ENCODE results near the gene CENPO. TPM values are rescaled to one million over a fixed set of nuclear protein-coding genes. Genes with fewer than 3 reads are reported as not detected.

Gene CENPO
- total RNA-seq, 1 experiment from 2014 or later = 25.2 TPM

DNA sequence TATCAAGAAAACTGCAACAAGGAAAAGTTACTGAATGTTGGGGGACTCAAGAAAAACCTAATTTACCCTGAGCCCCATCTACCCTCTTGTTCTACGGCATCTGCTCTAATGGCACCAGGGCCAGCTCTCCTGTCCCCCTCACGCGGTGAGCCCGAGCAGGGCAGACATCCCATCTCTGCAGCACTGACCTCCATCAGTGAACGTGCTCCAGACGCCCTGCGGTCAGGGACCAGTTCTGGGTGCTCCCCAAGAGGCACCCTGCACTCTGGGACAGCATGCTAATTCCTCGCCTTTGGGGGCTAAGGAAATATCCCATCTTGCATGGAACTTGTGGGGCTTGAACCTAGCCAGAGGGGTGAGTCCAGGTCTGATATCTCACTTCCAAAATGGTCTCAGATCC is 43.0 kb downstream of the CENPO start:
- no peak for DNase-seq (ENCODE audit: extremely low read depth, low read depth)

DNA sequence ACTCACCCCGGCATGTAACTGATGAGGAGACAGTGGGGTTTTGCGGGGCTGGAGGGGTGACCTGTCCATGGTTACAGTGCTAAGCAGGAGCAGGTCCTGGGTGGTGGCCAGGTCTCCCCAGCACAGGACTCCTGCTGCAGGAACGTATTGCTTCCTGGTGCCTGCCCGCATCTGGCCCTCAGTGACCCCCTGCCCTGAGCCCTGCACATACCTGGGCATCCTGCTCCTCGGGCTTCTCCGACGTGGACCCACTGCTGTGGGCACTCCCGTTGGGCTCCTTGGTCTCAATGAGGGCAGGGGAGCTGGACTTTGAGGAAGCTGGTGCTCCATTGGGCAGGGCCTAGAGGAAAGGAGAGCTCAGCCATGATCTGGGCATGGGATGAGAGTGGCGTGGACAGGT is 43.5 kb downstream of the CENPO start:
- no peak for DNase-seq (ENCODE audit: extremely low read depth, low read depth)

DNA sequence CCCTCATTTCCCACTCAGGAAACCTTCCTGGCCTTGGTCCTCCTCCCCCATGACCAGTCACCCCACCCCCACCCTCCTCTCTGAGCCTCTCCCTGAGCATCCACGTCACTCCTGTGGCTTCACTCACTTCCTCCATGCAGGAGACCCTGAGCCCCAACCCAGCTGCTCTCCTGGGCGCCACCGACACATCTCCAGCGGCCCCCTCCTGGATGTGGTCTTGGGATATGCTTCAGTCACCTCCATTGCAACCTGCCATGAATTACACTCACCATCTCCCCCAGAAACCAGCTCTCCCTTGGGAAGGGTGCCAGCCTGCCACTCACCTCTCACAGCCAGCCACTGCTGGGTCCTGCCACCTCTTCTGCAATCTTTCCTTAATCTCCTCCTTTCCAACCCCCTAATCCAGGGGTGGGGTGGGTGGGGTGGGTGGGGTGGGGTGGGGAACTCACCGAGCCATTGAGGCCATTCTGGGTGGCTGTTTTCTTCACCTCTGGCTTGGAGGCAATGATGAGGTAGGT is 44.8 kb downstream of the CENPO start:
- DNase-seq (ENCODE audit: extremely low read depth, low read depth) = no peak

DNA sequence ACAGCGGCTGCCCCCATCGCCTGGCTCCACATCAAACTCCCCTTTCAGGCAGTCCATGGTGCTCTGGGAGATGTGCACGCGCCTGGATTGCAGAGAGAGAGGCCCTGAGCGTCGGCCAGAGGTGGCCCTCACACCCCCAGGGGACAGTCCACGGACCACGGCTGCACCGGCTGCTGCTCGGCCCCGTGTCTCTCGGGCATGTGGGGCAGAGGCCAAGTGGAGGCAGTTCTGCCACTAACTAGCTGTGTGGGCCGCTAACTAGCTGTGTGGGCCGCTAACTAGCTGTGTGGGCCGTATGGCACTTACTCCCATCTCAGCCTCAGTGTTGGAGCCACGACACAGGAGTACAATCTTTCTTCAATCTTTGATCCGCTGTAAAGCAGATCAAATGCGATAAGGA is 45.3 kb downstream of the CENPO start:
- no peak for DNase-seq (ENCODE audit: extremely low read depth, low read depth)

DNA sequence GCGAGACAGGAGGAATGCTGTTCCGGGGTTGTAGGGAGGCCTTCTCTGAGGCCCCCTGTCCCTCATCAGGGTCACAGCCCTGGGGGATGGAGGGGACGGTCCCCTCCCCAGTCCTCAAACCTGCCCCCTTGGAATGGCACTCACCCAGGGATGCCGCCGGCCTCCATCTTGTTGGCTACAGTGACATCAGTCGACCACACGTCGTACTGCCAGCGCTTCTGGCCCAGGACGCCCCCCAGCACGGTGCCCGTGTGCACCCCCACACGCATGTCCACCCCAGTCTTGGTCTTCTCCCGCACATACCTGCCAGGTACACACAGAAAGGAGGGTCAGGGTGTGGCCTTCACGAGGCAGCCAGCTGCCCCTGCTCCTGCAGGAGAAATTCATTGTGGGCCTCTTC is 46.5 kb downstream of the CENPO start:
- DNase-seq (ENCODE audit: extremely low read depth, low read depth) = no peak

DNA sequence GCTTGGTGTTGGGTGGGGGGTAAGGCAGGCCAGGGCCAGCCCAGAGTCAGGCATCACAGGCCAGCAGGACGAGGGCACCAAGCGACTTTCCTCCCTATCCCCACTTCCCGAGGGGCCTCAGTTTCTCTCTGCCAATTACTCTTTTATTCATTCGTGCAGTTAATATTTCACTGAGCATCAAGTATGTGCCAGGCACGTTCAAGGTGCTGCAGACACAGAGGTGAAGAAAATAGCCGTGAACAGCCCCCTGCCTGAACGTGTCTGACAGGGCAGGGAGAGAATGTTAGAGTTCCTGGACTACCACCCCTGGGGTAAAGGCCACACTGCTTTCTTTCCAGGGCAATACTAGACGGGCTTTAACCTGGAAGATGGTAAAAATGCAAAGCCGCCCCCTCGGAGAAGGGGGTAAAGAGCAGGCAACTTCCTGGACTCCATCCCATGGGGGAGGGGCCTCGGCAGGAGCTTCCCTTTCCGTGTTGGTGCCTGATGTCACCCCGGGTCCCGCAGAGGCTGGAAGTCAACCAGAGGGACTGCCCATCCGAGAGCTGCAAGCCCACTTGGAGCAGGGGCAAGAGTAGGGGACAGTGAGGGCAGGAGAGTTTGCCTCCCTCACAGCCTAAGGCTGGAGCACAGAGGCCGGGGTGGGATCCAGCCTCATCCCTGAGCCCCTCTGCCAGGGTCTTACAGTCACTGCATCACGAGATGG is 47.1 kb downstream of the CENPO start:
- no peak for DNase-seq (ENCODE audit: extremely low read depth, low read depth)

DNA sequence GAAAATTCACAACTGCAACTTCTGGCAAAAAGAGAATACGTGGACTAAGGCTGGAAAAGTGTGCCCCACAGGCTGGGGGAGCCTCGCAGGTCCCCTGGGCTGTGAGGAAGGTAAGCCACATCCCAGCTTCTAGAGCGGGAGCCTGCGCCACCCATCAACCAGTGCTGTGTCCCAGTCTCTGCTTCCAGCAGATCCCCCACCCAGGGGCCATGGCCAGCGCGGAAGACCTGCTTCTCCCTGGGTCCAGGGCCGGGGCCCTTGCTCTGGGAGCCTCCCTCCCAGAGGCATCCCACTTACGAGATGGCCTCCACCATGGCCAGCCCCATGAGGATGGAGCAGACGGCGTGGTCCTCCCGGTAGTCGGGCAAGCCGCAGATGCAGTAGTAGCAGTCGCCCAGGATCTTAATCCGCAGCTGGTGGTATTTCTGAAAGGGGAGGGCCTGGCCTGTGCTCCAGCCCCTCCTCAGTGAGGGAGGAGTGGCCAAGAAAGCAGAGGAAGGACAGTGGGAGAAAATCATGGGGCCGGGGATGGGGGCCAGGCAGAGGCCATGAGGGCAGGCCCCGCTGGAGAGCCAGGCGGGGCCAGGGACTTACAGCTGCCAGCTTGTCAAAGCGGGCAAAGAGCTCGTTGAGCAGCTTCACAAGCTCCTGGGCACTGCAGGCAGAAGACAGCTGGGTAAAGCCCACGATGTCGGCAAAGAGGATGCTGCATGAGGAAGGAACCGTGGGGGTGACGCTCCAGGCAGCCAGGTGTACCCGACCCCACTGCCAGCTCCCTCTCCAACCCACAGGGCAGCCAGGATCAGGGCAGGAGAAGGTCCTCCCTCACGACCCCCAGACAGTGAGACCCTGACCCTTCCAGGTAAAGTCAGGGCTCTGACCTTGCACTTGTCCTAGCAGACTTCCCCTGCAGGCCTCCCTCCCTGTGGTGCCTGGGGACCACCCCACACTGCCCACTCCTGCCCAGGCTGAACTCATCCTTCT is 48.0 kb downstream of the CENPO start:
- no peak for DNase-seq (ENCODE audit: extremely low read depth, low read depth)

DNA sequence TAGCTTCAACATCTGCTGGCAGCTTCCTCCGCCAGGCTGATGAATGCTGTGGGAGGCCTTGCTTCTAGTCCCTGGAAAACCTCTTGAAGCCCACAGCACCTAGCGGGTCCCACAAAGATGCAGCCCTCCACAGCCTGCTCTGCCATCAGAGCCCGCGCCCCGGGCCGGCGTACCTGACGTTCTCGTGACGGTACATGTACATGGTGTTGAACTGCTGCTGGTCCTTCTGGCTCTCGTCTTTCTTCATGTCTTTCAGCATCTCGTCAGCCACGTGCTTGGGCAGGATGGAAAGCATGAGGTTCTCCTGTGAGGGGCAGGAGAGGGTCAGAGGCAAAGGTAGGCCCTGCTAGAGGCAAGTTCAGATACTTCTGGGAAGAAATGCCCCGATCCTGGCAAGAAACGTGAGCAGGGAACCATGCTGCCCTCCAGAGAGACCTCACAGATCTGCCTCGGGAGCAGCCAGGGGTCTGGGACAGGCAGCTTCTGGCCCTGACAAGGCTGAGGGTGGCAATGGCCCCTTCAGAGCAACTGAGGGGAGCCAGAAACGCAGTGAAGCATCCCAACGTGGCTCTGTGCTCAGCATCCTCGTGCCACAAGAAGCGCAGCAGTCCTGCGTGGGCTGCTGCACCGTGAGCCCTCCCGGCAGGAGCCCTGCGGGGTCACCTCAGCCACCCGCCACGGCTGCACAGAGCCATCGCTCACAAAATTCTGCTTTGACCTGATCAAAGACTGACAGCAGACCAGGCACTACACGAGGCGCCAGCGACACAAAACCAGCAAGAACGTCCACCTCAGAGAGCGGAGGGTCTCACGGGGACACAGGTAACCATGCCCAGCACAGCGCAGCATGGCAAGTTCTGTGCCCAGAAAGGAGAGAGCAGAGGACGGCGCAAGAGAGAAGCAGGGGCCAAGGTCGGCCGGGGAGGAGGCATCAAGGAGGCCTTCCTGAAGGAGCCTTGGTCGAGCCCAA is 49.1 kb downstream of the CENPO start:
- no peak for DNase-seq (ENCODE audit: extremely low read depth, low read depth)

DNA sequence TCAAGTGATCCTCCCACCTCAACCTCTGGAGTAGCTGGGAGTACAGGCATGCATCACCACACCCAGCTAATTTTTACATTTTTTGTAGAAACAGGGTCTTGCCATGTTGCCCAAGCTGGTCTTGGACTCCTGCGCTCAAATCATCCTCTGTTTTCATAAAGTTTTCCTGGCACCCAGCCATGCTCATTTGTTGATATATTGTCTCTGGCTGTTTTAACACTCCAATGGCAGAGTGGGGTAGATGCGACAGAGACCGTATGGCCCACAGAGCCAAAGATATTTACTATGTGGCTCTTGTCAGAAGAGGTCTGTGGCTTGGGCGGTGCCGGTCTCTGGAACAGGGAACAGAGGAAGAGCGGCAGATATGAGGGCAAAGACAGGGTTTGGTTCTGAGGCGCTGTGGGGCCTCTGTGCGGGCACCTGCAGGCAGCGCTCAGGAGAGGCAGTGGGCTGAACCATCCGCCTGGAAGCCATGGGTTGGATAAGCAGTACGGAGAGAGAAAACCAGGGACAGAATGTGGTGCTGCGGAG is 50.2 kb downstream of the CENPO start:
- DNase-seq (ENCODE audit: extremely low read depth, low read depth) = no peak

DNA sequence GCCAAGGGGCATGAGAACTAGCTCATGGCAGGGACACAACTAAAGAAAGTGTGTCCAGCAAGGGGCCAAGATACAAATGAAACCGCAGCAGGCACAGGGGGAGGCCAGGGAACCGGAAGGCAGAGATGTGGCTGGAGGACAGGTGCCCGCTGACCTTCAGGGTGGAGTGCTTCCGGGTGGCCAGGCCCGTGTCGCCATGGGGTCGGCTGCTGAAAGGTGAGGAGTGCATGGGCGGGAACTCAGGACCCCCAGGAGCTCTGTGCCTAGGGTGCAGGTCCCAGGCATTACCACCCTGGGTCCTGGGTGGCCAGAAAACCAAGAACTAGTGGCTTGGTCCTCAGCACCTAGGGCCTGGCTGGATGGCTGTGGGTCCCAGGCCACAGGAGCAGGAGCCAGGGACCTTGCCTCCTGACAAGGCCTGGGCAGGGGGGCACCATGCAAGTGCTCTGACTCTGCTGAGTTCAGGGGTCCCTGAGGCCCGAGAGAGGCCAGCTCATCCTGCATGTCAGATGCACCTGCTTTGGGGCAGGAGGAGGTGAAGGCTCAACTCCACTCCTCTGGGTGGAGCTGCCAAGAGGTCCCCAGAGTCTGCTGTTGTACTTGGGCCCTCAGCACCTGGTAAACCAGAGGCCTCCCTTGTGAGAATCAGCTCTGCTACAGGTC is 50.9 kb downstream of the CENPO start:
- DNase-seq (ENCODE audit: extremely low read depth, low read depth) = no peak

DNA sequence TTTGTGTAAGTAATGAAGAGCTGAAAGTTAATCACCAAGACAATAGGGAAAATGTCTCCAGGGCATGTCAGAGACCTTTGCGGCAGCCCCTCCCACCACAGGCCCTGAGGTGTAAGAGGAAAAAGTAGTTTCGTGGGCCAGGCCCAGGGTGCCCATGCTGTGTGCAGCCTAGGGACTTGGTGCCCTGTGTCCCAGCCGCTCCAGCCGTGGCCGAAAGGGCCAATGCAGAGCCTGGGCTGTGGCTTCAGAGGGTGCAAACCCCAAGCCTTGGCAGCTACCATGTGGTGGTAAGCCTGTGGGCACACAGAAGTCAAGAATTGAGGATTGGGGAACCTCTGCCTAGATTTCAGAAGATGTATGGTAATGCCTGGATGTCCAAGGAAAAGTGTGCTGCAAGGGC is 52.5 kb downstream of the CENPO start:
- DNase-seq (ENCODE audit: extremely low read depth, low read depth) = no peak

DNA sequence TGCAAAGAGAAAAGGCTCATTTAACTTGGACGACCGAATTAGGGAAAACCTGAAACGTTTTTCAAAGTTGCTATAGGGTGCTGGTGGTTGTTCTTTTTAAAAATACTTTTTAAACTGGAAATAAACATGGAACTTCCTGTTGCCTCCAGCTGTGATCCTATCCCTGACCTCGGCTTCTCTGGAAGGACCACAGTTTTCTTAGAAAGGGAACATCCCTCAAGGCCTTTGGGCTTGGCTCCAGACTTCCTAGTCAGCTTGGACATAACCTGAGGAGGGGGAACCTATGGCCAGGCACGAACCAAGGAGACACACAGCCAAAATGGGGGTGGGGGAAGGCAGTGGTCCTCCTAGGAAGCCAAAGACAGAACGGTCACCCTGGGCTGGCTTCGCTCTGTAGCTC is 57.7 kb downstream of the CENPO start:
- no peak for DNase-seq (ENCODE audit: extremely low read depth, low read depth)

DNA sequence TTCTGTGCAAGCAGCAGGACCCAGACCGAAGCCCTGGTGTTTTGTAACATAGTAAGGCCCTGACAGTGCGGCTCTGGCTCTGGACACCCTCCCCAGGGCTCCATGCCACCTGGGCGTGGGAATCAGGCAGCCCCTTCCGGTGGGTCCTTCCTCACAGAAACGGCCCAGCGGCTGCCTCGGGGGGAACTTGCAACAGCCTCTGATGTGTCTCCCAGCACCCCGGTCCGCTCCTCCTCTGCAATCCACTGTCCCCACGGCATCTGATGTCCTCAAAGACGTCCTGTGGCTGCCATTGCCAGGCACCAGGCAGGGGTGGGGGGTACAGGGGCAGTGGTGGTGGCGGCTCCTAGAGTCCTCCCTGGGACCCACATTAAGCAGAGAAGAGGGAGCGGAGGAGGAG is 58.8 kb downstream of the CENPO start:
- DNase-seq (ENCODE audit: extremely low read depth, low read depth) = no peak

DNA sequence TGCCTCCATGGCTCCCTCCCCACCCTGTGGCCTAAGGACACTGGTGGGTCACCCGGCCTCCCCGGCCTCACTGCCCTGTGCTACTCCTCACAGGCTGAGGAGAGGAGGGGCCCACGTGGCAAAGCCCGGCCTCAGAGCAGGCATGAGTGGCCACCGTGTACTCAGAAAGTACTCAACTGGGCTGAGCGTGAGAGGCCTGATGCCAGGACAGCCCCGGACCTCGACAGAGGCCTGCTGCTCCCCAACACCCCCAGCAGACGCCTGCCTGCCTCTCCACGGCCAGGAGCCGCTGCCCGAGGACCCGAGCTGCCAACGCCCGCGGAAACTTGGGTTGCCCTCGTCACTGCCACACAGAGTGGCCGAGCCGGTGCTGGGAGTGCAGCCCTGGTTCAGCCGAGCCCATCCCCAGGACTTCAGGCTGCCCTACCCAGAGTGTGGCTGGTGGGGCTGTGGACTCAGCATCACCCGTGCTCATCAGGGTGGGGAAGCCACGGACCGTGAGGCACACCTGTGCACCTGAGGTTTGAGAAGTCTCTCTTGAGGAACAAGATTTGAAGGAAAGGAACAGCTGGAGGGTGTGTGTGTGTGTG is 59.3 kb downstream of the CENPO start:
- DNase-seq (ENCODE audit: extremely low read depth, low read depth) = no peak

DNA sequence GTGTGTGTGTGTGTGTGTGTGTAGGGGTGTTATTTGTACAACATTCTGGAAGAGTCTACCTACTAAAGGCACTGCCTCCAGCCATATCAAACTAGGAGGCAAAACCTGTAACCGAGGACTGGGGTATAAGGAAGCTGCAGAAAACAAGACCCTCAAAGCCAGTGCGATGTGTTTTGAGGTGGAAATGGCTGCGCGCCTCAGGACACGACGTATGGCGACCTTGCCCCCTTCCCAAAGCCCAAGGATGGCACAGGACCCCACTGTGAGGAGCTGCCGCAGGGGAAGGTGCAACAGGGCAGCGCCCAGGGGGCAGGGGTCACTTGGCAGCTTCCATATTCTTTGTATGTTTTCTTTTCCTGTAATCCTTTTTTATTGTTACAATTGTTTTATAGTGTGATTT is 59.8 kb downstream of the CENPO start:
- no peak for DNase-seq (ENCODE audit: extremely low read depth, low read depth)

DNA sequence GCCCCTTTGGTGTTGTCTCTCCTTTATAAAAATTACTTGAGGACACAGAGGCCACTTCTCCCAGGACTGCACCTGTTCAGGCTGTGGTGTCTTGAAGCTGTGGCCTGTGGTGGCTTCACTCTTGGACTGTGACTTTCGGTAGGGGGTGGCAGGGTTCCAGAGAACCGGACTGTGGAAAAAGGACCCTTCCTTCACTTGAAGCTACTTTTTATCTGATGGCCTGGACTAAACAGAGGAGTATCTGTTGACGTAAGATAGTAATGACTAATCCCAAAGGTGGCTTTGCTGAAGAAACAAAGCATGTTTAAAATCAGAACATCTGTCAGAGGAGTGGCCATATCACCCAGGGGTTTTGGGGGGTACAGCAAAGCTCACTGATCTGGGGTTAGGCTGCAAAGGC is 60.8 kb downstream of the CENPO start:
- no peak for DNase-seq (ENCODE audit: extremely low read depth, low read depth)

DNA sequence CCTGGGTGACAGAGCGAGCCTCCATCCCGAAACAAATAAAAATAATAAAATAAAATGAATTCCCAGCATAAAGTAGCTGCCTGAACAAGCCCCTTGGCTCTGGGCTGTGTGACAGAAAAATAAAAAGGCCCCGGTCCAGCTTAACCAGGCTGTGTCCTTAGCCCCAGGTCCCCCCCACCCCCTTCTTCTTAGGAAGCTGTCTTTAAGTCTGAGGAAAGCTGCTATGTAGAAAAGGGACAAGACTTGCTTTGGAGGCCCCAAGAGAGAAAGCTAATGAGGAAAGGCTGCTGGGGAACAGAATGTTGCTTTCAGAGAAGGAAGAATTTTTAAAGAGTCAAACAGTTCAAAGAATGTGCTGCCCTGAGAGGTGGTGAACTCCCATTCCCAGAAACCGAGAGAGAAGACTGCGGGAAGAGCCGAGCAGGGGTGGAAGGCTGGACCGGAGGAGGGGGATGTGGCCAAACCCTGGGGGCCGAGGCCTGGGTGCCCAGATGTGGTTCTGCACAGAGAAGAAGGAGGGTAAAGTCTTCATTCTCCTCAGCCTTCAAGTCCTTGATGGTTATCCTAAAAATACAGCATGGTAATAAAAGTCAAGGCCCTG is 61.9 kb downstream of the CENPO start:
- no peak for DNase-seq (ENCODE audit: extremely low read depth, low read depth)

DNA sequence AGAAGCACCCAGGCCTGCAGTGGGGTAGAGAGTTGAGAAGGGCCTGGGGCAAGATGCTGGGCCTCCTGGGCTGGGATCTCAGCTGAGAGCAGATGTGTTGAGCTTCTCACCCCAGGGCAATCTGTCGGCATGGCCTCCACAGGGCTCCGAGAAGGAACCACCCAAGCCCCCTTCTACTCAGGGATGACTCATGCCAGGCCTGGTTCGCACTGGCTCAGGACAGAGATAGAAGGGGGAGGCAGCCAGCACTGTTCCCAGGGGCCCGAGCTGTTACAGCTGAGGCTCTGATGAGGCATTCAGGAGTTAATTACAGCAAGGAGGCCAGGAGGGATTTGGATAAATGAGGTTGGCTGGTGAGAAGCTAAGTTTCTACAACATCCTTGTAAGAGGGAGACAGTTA is 62.5 kb downstream of the CENPO start:
- DNase-seq (ENCODE audit: extremely low read depth, low read depth) = no peak

DNA sequence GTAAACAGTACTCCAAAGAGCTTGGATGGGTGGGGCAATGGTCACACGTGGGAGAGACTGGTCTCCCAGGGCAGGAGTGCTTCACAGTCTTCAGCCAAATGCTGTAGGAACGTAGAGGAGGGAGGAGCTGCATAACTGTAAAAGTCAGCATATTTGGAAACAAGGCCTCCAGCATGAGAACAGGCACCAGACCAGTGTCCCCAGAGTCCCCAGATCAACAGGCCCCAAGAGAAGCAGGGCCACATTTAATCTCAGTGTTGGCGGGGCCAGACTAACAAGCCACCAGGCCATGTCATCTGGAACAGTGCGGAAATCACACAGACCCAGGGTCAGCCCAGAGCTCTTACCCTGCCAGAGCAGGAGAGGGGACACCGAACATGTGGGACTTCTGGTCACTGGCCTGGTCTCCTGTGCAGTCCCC is 63.6 kb downstream of the CENPO start:
- no peak for DNase-seq (ENCODE audit: extremely low read depth, low read depth)

Data from NCI-H460 (cell line).